DMS 273 (cell line): ENCODE data around the gene C17orf100.
"Not testable (repeated sequence)": the region's sequence is repeated elsewhere in the genome, so short reads cannot be mapped to it uniquely, and the experiment has no call there.

Experiments used
- DNase-seq: peaks from one replicate; lab custom pipeline; 2025; ENCODE audit not compliant: unreplicated experiment; lab: John Stamatoyannopoulos, UW

C17orf100 gene

DNA sequence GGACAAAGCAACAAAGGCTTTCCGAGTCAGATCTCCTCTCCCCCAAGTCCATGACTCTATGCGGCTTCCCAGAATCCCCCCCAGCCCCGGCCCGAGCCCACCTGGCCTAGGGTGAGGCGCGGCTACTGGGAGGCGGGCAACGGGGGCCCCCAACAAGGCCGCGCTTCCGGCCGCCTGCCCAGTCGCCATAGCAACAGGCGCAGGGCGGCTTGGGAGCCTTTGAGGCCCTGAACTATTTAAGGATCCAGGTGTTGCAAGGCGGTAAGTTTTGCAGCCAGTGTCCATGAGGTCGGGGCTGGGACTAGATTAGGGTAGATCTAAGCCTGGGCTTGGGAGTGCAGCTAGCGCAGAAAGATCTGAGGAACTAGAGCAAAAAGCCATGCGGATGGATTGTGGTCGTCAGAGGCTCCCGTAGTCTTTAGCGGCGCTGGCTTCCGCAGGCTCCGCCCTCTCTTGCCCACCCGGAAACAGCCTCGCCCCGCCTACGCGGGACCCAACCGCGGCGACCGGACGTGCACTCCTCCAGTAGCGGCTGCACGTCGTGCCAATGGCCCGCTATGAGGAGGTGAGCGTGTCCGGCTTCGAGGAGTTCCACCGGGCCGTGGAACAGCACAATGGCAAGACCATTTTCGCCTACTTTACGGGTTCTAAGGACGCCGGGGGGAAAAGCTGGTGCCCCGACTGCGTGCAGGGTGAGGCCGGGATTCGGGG lies 10.9 kb upstream of the C17orf100 start, which contains the start of the genes KIAA0753 and TXNDC17:
TSS of gene KIAA0753 (minus strand) at position 176 of the 711 bp plus-strand sequence. CDS start 5,608 bp downstream, outside the sequence.
TSS of gene TXNDC17 (plus strand) at position 525 of the 711 bp plus-strand sequence. CDS start at position 548, 23 bp downstream.
- DNase-seq, result peak; percentile 91

DNA sequence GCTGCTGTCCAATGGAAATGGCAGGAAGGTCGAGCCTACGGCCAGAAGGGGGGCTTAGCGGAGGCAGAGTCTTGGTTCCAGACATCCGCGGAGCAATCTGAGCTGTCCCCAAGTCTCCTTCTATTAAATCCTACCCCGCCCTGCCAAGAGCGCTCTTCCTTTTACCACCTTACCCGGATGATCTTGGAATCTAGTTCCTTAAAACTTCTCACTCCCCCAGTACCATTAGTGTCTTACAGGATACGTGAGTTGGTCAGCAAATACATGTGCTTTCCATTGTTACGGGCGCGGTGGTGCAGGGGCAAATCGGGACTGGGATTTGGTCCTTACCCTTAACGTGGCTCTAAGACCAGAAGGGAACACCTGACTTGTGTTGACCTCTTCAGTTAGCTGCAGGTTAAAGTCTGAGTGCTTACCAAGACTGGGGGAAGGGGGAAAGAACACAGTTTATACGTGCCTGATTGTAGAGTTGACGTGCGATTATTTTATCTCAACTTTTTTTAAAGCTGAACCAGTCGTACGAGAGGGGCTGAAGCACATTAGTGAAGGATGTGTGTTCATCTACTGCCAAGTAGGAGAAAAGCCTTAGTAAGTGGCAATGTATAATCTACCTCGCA lies 10.2 kb upstream of the C17orf100 start:
- DNase-seq, result peak; percentile 73

DNA sequence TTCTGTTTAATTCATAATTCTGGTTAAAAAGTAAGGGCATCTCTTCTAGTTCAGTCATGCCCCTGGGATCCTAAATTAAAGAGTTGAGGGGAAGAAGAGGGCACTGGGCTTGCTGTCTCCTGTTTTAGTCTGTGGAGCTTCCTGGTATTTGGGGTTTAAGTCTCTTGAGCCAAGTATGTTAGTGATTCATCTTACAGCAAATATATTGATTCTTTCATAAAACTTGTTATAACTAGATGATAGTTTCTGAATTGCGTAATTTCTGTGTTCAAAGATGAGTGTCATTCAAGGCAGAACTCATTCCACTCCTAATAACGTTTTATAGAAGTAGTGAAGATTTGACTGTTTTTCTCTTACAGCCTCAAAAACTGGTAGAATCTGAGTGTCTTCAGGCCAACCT lies 9.0 kb upstream of the C17orf100 start:
- no peak for DNase-seq

DNA sequence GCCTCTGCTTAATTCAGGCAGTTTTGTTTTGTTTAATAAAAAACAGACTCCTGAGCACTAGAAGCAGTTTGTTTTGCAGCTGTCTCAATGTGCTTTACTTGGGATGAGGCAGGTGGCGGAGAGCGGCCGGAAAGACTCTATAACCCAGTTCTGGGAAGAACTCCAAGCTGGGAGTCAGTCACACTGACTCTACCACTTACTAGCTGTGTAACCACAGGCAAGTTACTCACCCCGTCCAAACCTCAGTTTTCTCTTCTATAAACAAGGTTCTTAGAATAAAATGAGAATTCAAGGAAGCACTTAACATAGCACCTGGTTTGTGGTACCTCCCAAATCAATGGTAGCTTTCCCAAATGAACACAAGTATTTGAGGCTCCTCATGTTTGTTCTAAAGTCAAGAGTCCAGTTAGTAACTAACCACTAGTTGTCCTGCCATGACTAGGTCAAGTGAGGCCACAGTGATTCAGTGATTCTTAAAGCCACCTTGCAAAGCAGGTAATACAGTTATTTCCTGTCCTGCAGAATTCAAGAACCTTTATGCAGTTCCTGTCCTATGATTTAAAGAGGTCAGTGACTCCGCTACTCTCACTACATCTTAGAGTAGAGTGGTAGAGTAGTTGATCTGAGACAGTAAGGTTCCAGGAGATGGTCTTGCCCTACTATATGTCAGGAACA lies 8.0 kb upstream of the C17orf100 start:
- DNase-seq, result no peak

DNA sequence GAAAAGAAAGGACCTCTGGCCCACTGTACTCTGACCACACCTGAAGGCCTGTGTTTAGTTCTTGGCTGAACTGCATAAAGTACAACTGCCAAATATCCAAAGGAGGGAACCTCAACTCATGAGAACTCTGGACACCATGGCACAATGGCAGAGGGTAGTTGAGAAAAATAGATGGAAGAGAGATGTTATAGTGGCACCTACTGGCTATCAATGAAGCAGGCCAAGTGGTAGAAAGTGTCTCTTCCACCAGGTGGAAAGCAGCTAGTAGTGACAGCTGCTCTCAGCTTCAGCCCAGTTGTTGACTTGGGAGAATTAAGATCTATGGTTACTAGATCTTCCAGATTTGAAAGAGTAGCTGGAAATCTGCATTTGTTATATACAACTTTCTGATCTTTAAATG lies 3.4 kb upstream of the C17orf100 start:
- peak; percentile 36 for DNase-seq

DNA sequence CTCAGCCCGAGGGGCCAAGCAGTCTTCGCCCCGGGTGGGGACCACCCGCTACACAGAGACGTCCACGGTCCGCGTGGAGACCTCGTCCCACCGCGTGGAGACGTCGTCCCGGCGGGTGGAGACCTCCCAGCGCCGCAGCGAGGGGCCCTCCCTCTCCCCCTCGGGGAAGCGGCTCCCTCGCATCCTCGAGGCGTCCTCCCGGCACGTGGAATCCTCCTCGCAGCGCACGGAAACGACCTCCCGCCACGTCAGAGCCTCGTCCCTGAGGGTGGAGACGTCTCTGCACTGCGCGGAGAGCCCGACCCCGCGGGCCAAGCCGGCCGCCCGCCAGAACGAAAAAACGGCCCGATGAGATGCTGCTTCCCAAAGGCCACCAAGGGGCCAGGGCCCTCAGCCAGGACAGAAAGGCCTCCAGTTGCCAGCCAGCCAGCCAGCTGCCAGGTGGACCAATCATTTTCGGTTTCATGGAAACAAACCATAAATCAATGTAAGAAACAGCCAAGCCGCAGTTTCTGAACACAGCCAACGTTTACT lies 424 bp downstream of the C17orf100 start:
- peak; percentile 49 for DNase-seq

DNA sequence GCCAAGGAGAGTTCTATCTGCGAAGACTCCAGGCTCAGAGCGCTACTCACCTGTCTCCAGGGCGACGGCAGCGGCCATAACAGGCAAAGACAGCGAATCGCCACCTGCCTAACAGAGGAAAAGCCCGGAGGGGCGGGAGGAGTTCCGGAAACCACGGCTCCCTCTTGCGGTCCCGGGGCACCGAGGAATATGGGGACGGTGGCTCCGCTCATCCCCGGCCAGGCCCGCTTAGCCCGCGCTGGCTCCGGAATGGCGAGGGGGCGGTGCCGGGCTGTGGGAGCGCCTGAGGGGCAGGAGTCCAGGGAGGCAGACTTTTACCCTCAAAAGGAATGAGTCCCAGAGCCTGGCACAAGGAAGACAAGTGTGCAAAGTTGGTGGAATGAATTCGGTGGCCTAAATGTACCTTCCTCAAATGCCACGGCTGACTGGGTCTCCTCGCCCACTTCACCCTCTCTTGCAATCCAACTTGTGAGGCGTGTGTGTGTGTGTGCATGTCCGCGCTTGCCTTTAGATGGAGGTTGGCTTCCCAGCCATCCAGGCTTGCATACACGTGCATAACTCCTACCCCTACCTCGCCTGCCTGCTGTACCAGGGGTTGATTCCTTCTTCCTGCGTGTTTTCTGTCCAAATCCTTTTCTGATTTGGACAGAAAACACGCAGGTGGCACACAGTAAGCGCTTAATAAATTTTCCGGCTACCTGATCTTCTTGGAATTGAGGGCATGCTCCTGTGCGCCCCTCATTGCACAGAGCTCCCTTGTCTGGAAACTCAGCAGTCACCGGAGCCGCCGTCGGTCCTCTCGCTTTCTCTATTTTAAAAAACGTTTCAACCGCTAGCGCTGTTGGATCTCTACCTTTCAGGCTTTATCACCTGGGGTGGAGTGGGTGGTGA lies 3.5 kb downstream of the C17orf100 start:
- DNase-seq, result peak; percentile 48

DNA sequence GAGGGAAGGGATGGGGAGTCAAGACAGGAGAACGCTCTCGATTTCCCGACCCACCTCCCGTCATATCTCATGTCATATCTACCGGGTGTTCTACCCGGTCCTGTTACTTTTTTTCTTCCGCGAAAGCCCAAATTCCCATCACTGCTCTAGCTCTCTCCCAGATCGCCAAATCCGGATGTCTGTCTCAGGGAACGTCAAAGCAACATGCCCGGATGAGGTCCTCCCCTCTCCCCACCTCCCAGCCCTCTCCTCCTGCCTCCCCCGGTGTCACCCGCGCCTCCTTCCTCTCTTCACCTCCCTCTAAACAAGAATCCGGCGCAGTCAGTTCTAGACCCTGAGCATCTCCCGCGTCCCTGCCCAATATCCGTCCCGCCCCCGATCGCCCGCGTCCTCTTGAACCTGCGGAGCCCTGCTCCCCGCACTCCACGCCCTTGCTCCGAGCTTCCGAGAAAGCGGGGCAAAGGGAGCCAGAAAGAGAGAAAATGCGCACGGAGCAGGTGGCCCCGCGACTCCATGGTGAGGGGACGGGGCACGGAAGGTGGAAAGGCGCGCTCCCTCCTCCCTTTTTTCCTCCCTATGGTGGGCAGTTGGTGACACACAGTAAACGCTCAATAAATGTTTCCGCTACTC lies 4.3 kb downstream of the C17orf100 start:
- DNase-seq, result not testable (repeated sequence)

DNA sequence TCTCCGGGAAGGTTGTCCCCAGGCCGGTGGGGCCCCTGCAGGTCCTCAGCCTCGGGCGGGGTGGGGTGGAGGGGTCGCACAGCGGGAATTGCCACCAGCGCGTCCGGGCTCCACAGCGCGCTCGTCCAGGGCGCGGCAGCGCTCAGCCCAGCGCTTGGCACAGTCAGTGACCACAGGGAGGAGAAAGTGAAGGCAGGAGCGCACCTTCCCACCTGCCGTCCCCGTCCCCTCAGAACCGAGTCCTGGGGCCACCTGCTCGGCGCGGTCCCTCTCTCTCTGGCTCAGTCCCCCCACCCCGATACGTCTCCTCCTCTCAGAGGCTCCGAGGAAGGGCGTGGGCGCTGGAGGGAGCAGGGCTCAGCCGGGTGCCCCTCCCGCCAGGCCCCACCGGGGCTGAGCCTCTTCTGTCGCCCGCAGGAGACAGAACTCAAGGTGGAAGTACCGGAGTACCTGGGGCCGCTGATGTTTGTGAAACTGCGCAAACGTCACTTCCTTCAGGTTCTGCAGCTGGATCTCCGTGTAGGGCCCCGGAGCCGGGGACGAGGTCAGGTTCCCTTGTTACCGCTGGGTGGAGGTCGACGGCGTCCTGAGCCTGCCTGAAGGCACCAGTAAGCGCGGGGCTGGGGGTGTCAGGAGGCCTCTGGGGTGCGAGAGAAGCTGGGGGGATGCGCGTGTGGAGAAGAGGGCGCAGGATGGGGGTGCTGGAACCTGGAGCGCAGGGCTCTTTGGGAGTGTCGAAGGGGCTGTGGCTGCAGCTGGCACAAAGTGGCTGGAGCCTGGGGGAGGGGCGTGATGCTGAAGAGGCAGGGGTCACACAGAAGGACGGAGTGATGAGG lies 5.5 kb downstream of the C17orf100 start:
- not testable (repeated sequence) for DNase-seq

DNA sequence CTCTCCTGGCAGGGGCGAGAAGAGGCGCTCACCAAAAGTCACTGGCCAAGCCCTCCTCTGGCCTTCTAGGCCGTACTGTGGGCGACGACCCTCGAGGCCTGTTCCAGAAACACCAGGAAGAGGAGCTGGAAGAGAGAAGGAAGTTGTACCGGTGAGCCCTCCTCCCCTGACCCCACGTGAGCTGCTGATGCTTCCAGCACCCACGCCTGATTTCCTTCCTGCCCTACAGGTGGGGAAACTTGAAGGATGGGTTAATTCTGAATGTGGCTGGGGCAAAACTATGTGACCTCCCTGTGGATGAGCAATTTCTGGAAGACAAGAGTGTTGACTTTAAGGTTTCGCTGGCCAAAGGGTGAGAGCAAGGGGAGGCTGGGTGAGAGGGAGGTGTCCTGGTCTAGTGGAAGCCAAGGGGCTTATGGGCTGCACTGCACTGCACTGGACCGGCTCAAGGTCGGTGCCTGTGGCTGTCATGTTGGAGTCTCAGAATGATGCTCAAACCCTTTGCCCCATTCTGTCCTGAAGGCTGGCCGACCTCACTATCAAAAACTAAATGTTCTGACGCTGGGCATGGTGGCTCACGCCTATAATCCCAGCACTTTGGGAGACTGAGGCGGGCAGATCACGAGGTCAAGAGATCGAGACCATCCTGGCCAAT lies 6.2 kb downstream of the C17orf100 start:
- DNase-seq, result no peak

DNA sequence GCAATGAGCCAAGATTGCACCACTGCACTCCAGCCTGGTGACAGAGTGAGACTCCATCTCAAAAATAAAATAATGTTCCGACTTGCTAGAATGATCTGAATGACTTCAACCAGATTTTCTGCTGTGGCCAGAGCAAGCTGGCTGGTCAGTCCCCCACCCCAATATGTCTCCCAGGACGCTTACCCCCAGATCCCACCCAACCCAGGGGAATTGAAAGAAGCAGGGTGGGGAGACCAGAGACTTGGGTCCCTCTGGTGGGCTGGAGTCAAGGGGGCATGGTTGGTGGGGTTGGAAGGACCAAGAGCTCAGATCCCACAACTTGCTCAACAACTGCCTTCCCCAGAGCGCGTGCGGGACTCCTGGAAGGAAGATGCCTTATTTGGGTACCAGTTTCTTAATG lies 6.8 kb downstream of the C17orf100 start:
- DNase-seq, result not testable (repeated sequence)

DNA sequence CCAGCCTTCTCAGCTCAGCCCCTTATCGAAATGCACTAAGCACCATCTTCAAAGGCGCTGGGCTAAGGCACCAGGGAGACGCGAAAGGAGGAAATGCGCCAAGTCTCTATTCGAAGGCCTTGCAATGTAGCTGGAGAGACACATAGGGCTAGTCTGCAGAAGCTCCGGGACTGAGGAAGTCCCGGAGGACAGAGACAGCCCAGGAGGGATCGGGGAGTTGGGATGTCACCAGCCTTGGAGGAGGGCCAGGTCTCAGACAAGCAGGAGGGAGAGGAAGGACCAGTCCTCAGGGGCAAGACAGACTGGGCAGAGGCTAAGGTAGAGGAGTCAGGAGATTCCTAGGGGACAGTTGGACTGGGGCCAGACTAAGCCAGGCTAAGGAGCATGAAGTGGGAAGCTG lies 8.5 kb downstream of the C17orf100 start:
- no peak for DNase-seq

DNA sequence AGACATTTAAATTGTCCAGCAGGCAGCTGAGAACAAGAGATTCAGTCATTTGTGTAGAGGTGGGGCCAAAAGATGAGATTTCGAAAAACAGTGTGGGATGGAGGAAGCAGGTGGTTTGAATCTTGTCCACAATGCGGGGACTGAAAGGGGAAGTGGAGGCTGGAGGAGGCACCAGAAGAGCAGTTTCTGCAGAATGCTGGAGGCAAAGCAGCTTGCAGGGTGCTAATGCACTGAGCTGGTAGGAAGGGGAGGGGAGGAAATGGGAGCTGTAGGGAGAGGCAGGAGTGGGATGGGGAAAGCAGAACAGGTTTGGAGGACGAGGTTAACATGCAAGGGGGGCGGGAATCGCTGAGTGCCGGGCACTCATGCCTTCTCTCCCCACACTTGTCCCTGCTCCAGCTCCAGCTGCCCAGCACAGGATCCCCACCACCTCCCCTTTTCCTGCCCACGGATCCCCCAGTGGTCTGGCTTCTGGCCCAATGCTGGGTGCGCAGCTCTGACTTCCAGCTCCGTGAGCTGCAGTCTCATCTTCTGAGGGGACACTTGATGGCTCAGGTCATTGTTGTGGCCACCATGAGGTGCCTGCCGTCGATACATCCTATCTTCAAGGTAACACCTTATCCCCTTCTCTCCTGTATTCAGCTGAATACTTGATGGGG lies 9.4 kb downstream of the C17orf100 start:
- no peak for DNase-seq

DNA sequence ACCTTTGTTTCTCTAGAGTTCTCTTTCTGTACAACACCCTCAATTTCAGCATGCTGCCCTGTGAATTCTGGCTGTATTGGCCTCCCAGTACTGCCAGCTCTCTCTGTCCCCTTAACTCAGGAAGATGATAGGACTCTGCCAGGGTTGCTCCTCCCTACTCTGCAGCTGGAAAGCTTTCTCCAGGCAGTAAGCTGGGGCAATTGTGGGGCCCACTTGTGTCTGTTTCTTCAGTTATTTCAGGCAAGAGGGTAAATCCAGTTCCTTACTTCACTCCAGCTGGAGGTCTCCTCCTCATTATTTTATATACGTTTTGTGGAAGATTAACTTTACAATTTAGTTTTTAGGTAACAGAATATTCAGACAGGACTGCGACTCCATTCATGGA lies 9.9 kb downstream of the C17orf100 start:
- no peak for DNase-seq

DNA sequence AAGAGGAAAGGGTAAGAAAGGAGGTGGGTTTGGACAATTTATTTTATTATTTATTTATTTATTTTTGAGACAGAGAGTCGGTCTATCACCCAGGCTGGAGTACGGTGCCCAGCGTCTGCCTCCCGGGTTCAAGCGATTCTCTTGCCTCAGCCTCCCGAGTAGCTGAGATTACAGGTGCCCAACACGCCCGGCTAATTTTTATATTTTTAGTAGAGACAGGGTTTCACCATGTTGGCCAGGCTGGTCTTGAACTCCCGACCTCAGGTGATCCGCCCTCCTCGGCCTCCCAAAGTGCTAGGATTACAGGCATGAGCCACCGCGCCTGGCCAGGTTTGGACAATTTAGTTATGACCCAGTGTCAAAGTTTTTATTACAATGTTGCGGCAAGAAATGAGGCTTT lies 11.6 kb downstream of the C17orf100 start:
- DNase-seq, result not testable (repeated sequence)

DNA sequence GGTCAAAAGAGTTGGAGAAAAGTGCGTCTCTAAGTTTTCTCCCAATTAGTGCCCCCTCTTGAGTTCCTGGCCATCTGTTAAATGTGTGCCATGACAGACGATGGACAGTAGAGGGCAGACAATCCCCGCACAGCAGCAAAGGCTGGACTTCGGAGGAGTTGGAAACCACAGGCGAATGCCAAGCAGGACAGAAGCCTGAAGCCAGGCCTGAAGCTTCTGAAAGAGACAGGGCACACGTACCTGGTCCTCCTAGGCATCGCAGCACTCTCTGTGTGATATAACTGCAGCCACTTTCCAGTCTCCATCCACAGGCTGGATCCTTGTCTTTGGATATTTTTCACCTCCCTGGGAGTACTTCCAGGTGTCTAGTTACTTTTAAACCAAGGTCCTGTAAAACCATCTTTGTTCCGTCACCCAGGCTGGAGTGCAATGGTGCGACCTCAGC lies 14.5 kb downstream of the C17orf100 start:
- peak; percentile 82 for DNase-seq

DNA sequence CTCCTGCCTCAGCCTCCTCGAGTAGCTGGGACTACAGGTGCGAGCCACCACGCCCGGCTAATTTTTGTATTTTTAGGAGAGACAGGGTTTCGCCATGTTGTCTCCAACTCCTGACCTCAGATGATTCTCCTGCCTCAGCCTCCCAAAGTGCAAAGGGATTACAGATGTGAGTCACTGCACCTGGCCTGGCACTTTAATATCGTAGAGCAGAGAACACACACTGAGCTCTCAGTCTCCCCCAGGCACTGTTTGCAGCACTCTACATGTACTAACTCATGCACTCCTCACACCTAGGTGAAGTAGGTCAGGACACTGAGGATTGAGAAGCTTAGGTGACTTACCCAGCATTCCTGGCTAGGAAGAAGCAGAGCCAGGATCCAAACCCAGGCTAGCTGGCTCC lies 15.0 kb downstream of the C17orf100 start:
- no peak for DNase-seq

DNA sequence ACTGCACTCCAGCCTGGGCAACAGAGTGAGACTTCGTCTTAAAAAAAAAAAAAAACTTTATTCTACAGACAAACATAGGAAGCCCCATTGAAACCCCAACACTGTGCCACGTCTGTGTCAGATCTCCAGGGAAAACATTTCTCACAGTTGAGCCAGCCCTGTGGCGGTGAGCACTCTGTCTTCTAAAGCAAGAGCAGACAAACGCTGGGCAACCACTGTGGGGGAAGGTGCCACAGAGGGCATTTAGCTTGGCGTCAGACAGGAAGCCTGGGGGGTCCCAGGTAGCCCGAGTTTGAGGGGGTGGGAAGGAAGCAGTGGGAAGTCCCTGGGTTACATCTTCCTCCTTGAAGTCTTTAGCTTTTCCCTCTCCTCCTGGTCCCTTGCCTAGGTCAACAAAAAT lies 16.0 kb downstream of the C17orf100 start:
- no peak for DNase-seq
